LoVo (cell line): ENCODE data around the gene TSHZ1.

ENCODE experiments used
- DNase-seq: peaks from one replicate; pipeline ENCODE4 v3.0.0-alpha.2; 2016; ENCODE audit warnings: low spot score

Gene TSHZ1

DNA sequence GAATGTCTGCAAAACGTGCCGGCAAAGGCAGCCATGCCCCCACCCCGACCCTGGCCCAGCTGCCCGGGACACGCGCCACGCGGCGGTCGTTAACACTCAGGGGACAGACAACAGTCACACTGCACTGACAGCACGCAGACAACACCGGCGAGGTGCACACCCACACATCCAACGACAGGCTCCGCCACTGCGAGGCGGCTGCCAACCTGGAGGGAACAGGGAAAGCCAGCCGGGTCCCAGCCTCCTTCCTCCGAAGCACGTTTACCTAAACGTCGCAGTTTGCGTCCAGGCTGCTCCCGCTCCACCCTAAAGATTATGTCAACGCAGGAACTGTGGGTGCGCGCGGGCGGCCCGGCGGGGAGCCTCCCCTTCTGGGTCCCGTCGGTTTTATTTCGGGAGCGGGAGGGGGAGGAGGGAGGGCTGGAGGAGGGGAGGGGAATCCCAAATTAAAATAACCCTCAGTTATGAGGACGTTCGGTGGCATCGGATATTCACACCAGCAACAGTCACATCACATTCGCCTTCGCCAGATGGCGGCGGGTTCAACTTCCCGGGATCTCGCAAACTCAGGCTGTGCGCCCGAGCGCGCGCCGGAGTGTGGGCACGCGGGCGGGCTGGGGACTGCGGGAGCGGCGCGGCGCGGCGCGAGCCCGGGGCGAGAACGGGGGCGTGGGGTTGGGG lies 2.3 kb upstream of the TSHZ1 start:
- DNase-seq = peak; percentile 41

DNA sequence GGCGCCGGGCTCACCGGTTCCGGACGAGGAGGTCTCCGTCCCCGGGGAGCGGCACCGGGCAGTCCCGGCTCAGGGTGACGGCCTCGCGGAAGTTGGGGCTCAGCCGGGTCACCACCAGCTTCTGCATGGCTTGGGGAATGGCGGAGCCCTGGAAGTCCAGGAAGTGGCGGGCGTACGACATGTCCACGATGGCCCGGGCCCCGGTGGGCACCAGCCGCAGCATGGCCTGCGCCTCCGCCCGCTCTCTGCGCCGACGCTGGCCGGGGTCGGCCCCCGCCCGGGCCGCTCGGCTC lies 1.8 kb upstream of the TSHZ1 start:
- peak; percentile 35 for DNase-seq

DNA sequence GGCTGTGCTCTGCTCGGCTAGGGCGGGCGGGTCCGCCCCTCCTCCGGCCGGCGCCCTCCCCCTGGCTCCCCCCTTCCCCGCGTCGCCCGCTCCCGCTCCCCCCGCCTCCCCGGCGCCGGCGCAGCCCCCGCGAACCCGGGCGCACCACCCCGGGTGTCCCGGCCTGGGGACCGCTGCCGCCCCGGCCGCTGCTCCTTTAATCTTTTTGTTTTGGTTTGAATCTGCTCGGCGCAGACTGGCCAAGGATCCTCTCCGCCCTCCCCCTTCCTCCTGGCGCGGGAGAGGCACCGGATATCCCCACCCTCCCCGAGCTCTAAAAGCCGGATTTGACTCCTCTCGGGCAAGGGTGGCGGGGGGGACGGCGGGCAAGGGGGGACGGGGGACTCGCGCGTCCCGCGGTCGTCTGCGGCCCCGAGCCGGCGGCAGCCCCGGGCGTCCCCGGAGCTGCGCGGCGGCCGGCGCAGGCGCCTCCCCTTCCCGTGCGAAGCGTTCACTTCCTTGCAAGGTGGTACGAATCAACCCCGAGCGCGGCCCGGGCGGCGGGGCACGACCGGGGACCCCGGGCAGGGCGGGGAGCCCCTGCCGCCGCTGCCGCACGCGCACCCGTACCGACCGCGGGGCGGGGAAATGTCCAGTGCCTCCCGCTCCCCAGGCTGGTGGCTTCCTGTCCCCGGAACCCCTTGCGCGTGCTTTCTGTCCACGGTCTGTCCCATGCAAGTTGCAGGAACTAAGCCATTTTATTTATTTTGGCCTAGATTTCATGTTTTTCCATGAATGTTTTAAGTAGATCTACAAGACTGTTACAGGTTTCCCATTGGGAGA lies 1.3 kb upstream of the TSHZ1 start, which contains the start of gene PTGR3:
TSS of gene PTGR3 (minus strand) at position 11 of the 822 bp plus-strand sequence. CDS start 81 bp downstream, outside the sequence.
- peak; percentile 82 for DNase-seq

DNA sequence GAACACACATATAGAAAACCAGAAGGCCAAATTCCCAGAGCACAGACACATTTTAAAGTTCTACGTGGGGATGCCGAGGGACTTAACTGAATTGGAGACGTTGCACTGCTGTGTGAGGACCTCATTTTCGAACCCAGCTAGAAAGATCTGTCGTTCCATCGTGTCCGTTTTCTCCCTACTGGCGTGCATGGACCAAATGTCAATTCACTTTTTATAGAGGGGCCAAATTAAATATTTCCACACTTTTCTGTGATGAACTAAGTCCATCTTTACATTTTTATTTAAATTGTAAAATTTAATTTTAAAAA lies 692 bp upstream of the TSHZ1 start:
- no peak for DNase-seq

DNA sequence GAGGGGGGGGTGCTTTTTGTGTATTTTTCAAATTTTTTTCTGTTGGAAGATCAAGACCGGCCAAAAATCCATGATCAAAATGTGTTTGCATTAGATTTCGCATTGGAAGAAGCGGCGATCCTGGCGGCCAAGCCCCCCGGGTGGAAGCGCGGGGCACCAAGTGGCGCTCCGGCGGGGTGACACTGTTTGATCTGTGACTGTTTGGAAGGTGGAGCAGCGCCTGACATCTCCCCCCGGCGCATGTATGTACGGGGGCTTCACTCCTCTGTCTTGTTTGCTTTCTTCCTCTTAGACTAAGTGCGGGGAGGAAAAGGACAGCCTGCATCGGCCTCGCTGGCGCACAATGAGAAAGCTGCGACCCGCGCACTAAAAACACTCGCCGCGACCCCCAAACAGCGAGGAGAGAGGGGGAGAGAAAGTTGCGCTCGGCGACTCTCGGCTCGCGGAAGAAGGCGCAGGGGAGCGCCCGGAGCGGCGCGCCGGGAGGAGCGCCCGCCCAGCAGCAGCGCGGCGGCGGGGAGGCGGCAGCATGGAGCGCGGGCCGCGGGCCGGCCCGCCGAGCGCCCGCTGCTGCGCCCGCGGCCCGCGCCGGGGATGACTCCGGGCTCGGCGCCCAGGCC lies 515 bp downstream of the TSHZ1 start:
- DNase-seq = no peak

GRCh38 chr18:75211626-75211952 lies 992 bp downstream of the TSHZ1 start:
- no peak for DNase-seq

DNA sequence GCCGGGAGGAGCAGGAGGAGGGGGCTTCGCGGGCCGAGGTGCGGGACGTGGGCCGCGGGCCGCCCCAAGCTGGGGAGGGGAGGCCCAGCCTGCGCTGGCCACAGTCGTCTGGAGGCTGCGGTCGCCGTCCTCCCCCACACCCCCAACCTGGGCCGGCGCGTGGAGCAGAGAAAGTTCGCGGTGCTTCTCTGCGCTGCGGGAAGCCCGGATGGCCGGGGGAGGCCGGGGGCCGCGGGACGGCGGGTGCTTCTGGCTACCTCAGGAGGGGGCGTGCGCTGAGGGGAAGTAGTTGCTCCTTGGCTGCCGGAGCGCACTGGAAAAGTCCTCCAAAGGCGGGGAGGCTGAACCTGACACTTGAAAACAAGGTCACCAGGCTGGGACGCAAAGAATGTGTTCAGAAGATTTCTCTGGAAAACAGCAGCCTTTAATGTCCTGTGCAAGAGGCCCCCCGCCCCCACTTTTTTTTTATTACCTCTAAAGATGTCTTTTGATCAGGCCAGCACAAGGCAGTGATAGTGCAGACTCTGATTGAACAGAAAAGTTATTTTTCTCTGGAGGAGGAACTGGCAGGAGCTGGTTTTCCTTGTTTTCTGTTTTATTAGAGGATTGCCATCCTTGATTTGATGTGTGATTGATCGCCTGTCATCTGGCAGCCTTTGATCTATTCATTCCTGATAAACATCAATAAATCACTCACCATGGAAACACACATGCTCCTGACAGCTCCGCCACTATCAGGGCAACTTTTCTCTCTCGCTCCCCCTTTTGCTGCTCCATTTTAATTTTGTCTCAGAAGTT lies 1.6 kb downstream of the TSHZ1 start:
- no peak for DNase-seq

DNA sequence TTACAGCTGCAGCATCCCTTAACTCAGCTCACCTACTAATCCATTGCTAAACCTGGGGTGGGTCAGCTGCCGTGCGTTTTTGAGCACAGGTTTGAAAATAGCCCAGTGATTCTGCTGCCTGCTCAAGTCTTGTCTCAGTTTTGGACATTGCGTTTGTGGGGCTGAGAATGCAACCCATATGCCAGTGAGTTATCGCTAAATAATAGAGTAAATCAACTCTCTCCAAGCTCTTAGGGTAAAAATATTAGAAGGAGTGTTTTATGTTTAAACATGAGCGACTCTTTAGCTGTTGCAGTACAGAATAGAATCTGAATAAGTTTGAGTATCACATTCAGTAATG lies 2.1 kb downstream of the TSHZ1 start:
- no peak for DNase-seq

GRCh38 chr18:75213611-75214331 lies 3.2 kb downstream of the TSHZ1 start:
- no peak for DNase-seq

- DNase-seq = no peak
Observed at GRCh38 chr18:75214332-75214690, 3.7 kb downstream of the TSHZ1 start.

GRCh38 chr18:75214766-75215510 lies 4.3 kb downstream of the TSHZ1 start:
- DNase-seq = peak; percentile 67

DNA sequence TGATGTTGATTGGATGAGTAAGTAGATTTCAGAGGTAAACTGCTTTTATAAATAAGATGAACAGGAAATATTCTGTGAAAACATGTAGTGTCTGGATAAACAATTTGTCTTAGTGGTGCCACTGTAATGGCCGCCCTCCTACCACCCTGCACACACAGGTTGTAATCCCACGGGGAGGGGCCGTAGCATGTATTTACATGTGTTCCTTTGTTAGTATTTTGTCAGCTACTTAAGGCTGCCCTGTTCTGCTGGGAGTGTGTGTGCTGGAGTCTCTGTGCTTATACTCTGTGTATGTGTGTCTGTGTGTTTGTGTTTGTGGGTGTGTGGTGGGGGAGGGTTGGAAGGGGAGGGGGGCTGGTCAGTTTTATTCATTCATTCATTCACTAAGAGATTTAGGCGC lies 5.1 kb downstream of the TSHZ1 start:
- no peak for DNase-seq

DNA sequence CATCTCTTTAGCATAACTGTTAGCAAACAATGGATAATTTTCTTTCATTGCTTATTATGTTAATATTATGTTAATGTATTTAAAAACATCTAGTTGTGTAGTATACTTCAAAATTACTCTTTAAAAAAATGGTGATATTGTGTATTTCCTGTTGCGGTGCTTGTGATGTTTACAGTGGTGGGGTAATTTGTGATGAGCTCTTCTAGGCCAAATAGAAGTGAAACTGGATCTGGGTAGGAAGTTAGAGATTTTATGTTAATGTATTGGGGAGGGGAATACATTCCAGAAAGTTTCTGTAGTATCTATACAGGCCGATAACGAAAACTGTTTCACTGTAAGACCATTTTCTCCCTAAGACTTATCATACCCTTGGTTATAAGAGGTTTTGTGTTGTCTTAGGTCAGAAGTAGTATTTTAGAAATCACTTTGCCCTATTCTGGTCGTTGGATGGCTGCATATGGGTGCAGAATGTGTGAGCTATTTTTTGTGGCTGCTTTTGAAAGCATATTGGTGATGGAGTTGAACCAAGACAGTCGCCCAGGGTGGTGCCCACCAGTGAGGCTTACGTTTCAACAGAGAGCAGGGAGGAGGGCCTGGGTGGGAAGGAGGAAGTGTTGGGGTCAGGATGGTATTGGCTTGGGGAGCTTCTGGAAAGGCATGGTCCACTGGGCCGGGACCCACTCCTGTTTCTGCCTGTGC lies 5.8 kb downstream of the TSHZ1 start:
- no peak for DNase-seq

DNA sequence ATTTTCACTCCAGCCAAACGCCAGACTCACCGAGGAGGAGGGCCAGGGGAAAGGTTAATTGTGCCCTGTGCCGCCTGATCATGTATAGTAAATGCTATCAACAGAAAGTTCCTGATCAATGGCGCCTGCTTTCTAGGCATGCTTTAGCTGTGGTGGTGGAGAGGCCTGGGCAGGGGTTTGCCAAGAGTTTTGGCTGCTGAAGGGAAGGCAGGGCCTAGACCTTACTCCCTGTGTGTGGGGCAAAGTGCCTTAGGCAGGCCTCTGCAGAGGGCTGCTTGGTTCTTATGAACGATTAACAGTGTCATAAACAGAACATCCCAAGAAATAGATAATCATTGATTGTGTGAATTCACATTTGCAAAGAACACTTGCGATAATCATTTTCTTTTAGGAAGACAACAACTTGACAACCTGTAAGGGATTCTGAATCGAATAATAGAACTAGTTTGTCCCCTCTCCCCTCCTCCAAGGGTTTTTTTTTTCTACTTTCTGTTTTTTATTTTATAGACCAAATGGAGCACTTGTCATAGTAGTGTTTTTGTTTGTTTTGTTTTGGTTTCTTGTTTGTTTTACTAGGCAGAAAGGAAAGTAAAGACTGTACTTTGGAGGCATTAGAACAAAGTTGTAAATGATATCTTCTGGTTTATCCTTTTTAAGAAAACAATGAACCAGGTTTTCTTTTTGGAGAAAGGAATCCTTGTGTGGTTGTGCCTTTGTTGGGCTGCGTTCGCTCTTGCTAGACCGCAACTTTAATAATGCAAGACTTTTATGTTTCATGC lies 6.5 kb downstream of the TSHZ1 start:
- no peak for DNase-seq

DNA sequence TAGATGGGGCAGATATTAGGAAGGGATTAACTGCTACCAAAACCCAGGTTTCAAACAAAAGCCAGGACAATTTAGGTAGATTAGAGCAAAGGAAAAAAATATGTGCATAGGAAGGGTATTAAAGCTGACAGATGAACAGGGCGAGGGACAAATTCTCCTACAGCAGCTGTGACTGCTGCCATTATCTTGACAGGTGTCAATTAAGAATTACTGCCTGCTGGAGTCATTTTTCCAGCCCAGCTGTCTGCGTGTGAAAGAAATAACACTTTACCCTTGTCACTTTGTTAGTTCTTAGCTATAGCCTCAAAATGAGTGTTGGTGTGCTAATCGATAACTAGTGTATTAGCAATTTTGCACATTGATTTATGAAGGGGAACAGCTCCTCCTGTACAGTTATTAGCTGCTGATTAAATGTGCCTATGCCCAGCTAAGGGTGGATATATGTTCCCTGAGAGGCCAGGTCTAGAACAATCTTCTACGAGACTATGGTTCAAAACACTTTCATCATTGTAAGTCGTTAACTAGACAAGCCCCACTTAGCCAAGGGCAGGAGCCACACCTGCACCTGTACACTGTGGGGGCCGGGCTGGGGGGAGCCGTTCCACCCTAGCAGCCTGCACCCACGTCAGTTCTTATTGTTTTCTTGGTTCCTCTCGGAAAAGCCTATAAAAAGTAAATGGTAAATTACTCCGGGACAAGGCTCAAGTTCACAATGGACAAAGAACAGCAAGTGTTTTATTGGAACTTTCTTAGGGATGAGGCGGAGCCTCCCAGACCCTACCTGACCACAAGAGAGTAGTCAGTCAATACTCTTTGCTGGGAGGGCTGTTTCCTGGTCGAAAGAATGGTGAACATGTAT lies 7.7 kb downstream of the TSHZ1 start:
- DNase-seq = peak; percentile 26

- no peak for DNase-seq
Observed at GRCh38 chr18:75219745-75220375, 9.3 kb downstream of the TSHZ1 start.

DNA sequence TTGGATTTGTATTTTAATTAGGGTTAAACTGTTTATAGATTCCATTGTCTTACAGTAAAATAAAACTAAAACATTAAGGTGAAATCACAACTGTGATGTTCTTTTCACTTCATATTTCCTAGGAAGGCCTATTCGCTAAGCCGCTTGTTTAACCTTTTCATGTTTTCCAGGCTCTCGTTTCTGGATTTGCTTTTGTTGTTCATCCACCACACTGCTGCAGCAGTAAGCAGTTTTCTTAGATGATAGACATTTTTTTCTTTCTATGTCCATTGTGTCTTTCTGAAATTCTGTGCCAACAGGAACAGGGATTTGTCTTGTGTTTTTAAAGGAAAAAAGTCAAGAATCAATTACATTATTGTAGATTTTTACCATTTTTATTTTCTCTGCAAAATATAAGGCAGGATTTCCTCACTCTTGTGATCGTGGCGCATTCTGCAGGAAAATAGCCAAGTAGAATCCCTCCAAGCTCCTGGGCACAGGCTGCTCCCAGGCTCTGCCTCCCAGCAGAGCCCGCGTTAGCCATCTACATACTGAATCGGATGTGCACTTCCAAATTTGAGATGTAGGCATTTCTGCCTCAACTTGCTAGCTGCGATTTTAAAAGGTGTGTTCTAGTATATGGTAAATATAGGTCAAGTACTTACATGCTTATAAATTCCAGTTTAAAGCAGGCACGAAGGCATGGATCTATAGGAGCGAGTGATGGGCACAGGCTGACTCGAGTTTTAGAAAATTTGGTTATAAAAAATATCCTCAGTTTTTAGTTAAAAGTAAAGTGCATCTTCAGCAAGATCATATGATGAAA lies 10.2 kb downstream of the TSHZ1 start:
- no peak for DNase-seq

GRCh38 chr18:75221397-75221796 lies 10.8 kb downstream of the TSHZ1 start:
- DNase-seq = no peak
